H9 (cell line): ENCODE measurements around the gene SLC35F6. TPM values are rescaled to one million over a fixed set of nuclear protein-coding genes. Genes with fewer than 3 reads are reported as not detected.

ENCODE experiments used
- DNase-seq: peaks from one replicate; pipeline ENCODE4 v3.0.0-alpha.2; 2017
- H2AFZ ChIP-seq: one replicate; pipeline ENCODE4 v1.6.1; 2013; ENCODE audit warnings: mild to moderate bottlenecking, low read length, control low read depth, moderate library complexity
- H2AK5ac ChIP-seq: 2 replicates; pipeline ENCODE4 v1.6.1; 2013; ENCODE audit warnings: low read length, control low read depth, mixed read lengths; ENCODE audit not compliant: insufficient read length
- H2BK120ac ChIP-seq: one replicate; pipeline ENCODE4 v1.6.1; 2013; ENCODE audit warnings: low read depth, mild to moderate bottlenecking, low read length, control low read depth, inconsistent platforms; ENCODE audit not compliant: poor library complexity, severe bottlenecking
- H2BK12ac ChIP-seq: 2 replicates; pipeline ENCODE4 v1.6.1; 2013; ENCODE audit warnings: low read length, control low read depth, mixed read lengths, low read depth; ENCODE audit not compliant: insufficient read length
- H2BK15ac ChIP-seq: 2 replicates; pipeline ENCODE4 v1.6.1; 2013; ENCODE audit warnings: low read depth, low read length, control low read depth
- H2BK20ac ChIP-seq: one replicate; pipeline ENCODE4 v1.6.1; 2013; ENCODE audit warnings: low read depth, mild to moderate bottlenecking, low read length, control low read depth, inconsistent platforms; ENCODE audit not compliant: poor library complexity, severe bottlenecking
- H2BK5ac ChIP-seq: 2 replicates; pipeline ENCODE4 v1.6.1; 2013; ENCODE audit warnings: low read length, control low read depth, mixed read lengths; ENCODE audit not compliant: insufficient read length
- H3K14ac ChIP-seq: 2 replicates; pipeline ENCODE4 v1.6.1; 2013; ENCODE audit warnings: low read length, control low read depth; ENCODE audit not compliant: insufficient read depth
- H3K18ac ChIP-seq: 2 replicates; pipeline ENCODE4 v1.6.1; 2013; ENCODE audit warnings: low read depth, mild to moderate bottlenecking, mixed read lengths, low read length, control low read depth; ENCODE audit not compliant: insufficient read length
- H3K23ac ChIP-seq: 2 replicates; pipeline ENCODE4 v1.6.1; 2013; ENCODE audit warnings: low read length, control low read depth, mixed read lengths, low read depth; ENCODE audit not compliant: insufficient read length
- H3K23me2 ChIP-seq: 2 replicates; pipeline ENCODE4 v1.6.1; 2013; ENCODE audit warnings: low read depth, mild to moderate bottlenecking, mixed read lengths, low read length, control low read depth; ENCODE audit not compliant: insufficient read length, poor library complexity, severe bottlenecking
- H3K27ac ChIP-seq: 2 replicates; pipeline ENCODE4 v1.5.1; 2013; ENCODE audit warnings: low read length, control low read depth, mixed read lengths, low read depth; ENCODE audit not compliant: insufficient read length
- H3K27me3 ChIP-seq: 2 replicates; pipeline ENCODE4 v1.6.1; 2013; ENCODE audit warnings: low read length, control low read depth, inconsistent platforms; ENCODE audit not compliant: insufficient read depth
- H3K4ac ChIP-seq: 2 replicates; pipeline ENCODE4 v1.6.1; 2013; ENCODE audit warnings: low read depth, mild to moderate bottlenecking, control low read depth, inconsistent platforms, low read length, moderate library complexity
- H3K4me1 ChIP-seq: 2 replicates; pipeline ENCODE4 v1.6.1; 2013; ENCODE audit warnings: low read length, control low read depth, inconsistent platforms; ENCODE audit not compliant: insufficient read depth
- H3K4me2 ChIP-seq: 2 replicates; pipeline ENCODE4 v1.6.1; 2013; ENCODE audit warnings: low read length, control low read depth, mixed read lengths; ENCODE audit not compliant: insufficient read length, insufficient read depth
- H3K56ac ChIP-seq: 2 replicates; pipeline ENCODE4 v1.6.1; 2013; ENCODE audit warnings: low read depth, mild to moderate bottlenecking, mixed read lengths, low read length, control low read depth; ENCODE audit not compliant: insufficient read length
- H3K79me1 ChIP-seq: 2 replicates; pipeline ENCODE4 v1.6.1; 2013; ENCODE audit warnings: low read depth, mild to moderate bottlenecking, moderate library complexity, low read length, control low read depth, inconsistent platforms; ENCODE audit not compliant: insufficient read depth, poor library complexity, severe bottlenecking
- H3K79me2 ChIP-seq: 2 replicates; pipeline ENCODE4 v1.6.1; 2013; ENCODE audit warnings: low read length, control low read depth, inconsistent platforms; ENCODE audit not compliant: insufficient read depth
- H3K9ac ChIP-seq: 2 replicates; pipeline ENCODE4 v1.6.1; 2013; ENCODE audit warnings: low read length, control low read depth, mixed read lengths; ENCODE audit not compliant: insufficient read length; ENCODE audit errors: extremely low read depth
- H3K9me3 ChIP-seq: one replicate; pipeline ENCODE4 v1.6.1; 2013; ENCODE audit warnings: low read depth, low read length, inconsistent platforms; ENCODE audit not compliant: control insufficient read depth
- H3T11ph ChIP-seq: one replicate; pipeline ENCODE4 v1.6.1; 2013; ENCODE audit warnings: mild to moderate bottlenecking, low read length, control low read depth, inconsistent platforms
- H4K20me1 ChIP-seq: one replicate; pipeline ENCODE4 v1.6.1; 2013; ENCODE audit not compliant: control insufficient read depth, insufficient read length, insufficient read depth
- H4K5ac ChIP-seq: 2 replicates; pipeline ENCODE4 v1.6.1; 2013; ENCODE audit warnings: low read depth, mild to moderate bottlenecking, mixed read lengths, low read length, control low read depth; ENCODE audit not compliant: insufficient read length
- H4K8ac ChIP-seq: replicated peaks from 2 replicates; pipeline ENCODE4 v1.6.1; 2013; ENCODE audit warnings: low read length, control low read depth, mixed read lengths, low read depth; ENCODE audit not compliant: insufficient read length
- H4K91ac ChIP-seq: 2 replicates; pipeline ENCODE4 v1.6.1; 2013; ENCODE audit warnings: low read depth, mild to moderate bottlenecking, moderate library complexity, mixed read lengths, low read length, control low read depth; ENCODE audit not compliant: insufficient read length
- H3K27ac Mint-ChIP-seq, 3 experiments: 2 replicates in 2 of 3; 3 replicates in 1 of 3; pipeline ENCODE4 v1.8.0; 2020 to 2021; ENCODE audit warnings: mixed read lengths in 3 of 3, mild to moderate bottlenecking in 1 of 3, moderate library complexity in 1 of 3
- H3K27me3 Mint-ChIP-seq: 2 replicates; pipeline ENCODE4 v1.8.0; 2021; ENCODE audit warnings: low read depth, mild to moderate bottlenecking, moderate library complexity, mixed read lengths
- H3K36me3 Mint-ChIP-seq, 3 experiments: 2 replicates in 2 of 3; 3 replicates in 1 of 3; pipeline ENCODE4 v1.8.0; 2020 to 2021; ENCODE audit warnings: low read depth in 3 of 3, mixed read lengths in 3 of 3; ENCODE audit not compliant: insufficient read depth in 1 of 3
- H3K4me1 Mint-ChIP-seq, 2 experiments: 2 replicates each; pipeline ENCODE4 v1.8.0; 2020; ENCODE audit warnings: mixed read lengths in 2 of 2
- H3K4me3 Mint-ChIP-seq, 2 experiments: 2 replicates in 1 of 2; 3 replicates in 1 of 2; pipeline ENCODE4 v1.8.0; 2020 to 2021; ENCODE audit warnings: mild to moderate bottlenecking in 2 of 2, mixed read lengths in 2 of 2, moderate library complexity in 1 of 2
- H3K9me3 Mint-ChIP-seq, 2 experiments: 2 replicates in 1 of 2; 3 replicates in 1 of 2; pipeline ENCODE4 v1.8.0; 2020; ENCODE audit warnings: mild to moderate bottlenecking in 2 of 2, mixed read lengths in 2 of 2, moderate library complexity in 1 of 2
- WGBS: extraction: QIAGEN DNeasy Blood & Tissue Kit; methylation state at CpG from one replicate; pipeline ENCODE4 v1.1.7; 2013; ENCODE audit warnings: missing lambda C conversion rate, low lambda C conversion rate, mixed read lengths; ENCODE audit not compliant: insufficient read length; ENCODE audit errors: extremely low coverage; 5-methylcytosine and 5-hydroxymethylcytosine counted together
- total RNA-seq: library from RNA; stranded (reverse); gene quantifications from 2 replicates; pipeline ENCODE4 v1.2.1, GENCODE V29; 2021
- TF ChIP-seq, protein P1 (sequence below): fragments of 200-600 bp; sonication (generic); conservative IDR thresholded peaks from 3 replicates; pipeline ENCODE4 v1.8.0; 2021; ENCODE audit warnings: antibody characterized with exemption, mild to moderate bottlenecking

The SLC35F6 gene
- total RNA-seq, 1 experiment from 2014 or later: 15.7 TPM

DNA sequence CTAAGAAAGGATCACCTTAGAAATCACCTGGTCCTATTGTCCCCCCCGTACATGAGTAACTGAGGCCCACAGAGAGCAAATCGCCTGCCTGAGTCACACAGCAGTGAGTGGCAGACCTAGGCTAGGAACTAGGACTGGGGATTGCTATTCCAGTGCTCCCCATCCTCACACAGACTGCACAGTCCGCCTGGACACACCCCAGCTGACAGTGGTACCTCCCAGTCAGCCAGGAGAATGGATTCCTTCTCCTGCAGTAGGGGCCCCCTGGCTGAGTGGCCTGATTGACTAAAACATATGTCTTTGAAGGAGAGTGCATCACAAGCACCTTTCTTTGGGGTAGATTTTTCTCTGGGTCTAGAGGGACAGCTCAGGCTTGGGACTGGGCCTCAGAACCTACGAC, 32.4 kb upstream of the SLC35F6 start:
- no peak overlapping the region for H2BK15ac ChIP-seq
- no peak overlapping the region for H3K4me2 ChIP-seq
- no peak overlapping the region for H3K4ac ChIP-seq
- Mint-ChIP-seq H3K9me3 (no peaks in the 10 kb centered on the region), H3K4me3 (no peak overlapping the region), H3K36me3 (no peaks in the 10 kb centered on the region; a peak in 1 of 7 replicates), H3K4me1 (peaks cover 0 to 3% of the 10 kb centered on the region in 2 experiments; a peak in 1 of 4 replicates), H3K27me3 (peaks cover 6% of the 10 kb centered on the region), H3K27ac (no peak overlapping the region)
- H3T11ph ChIP-seq: no peak overlapping the region
- H4K91ac ChIP-seq: no peak overlapping the region
- no peak overlapping the region for H2BK20ac ChIP-seq
- H2AFZ ChIP-seq: no peak overlapping the region
- H3K27me3 ChIP-seq: no peaks in the 10 kb centered on the region
- H2BK12ac ChIP-seq: no peak overlapping the region
- no peak overlapping the region for H2BK5ac ChIP-seq
- no peak overlapping the region for H2BK120ac ChIP-seq
- H3K4me1 ChIP-seq: no peaks in the 10 kb centered on the region
- DNase-seq: no peak
- TF ChIP-seq, protein P1, sequence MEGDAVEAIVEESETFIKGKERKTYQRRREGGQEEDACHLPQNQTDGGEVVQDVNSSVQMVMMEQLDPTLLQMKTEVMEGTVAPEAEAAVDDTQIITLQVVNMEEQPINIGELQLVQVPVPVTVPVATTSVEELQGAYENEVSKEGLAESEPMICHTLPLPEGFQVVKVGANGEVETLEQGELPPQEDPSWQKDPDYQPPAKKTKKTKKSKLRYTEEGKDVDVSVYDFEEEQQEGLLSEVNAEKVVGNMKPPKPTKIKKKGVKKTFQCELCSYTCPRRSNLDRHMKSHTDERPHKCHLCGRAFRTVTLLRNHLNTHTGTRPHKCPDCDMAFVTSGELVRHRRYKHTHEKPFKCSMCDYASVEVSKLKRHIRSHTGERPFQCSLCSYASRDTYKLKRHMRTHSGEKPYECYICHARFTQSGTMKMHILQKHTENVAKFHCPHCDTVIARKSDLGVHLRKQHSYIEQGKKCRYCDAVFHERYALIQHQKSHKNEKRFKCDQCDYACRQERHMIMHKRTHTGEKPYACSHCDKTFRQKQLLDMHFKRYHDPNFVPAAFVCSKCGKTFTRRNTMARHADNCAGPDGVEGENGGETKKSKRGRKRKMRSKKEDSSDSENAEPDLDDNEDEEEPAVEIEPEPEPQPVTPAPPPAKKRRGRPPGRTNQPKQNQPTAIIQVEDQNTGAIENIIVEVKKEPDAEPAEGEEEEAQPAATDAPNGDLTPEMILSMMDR: no peak
- WGBS: no CpG with 5 or more reads among the region's 4 CpGs
- H3K27ac ChIP-seq: no peak overlapping the region
- no peaks in the 10 kb centered on the region for H3K79me2 ChIP-seq
- H3K9me3 ChIP-seq: no peaks in the 10 kb centered on the region
- no peak overlapping the region for H3K9ac ChIP-seq
- H3K14ac ChIP-seq: no peak overlapping the region
- H4K5ac ChIP-seq: no peak overlapping the region
- no peak overlapping the region for H3K23ac ChIP-seq
- H2AK5ac ChIP-seq: no peak overlapping the region
- H4K8ac ChIP-seq: no peak overlapping the region
- no peaks in the 10 kb centered on the region for H3K79me1 ChIP-seq
- H3K23me2 ChIP-seq: no peaks in the 10 kb centered on the region
- H4K20me1 ChIP-seq: no peaks in the 10 kb centered on the region
- no peak overlapping the region for H3K18ac ChIP-seq
- H3K56ac ChIP-seq: no peak overlapping the region
